Measurements from ENCODE around the gene SLC22A7. TPM values are rescaled to one million over a fixed set of nuclear protein-coding genes. Genes with fewer than 3 reads are reported as not detected.

Gene SLC22A7
- total and polyA plus RNA-seq, 2 of the 8 experiments (the other 6 are each of a cell fraction or from before 2014, with no cell fraction given): not detected

DNA sequence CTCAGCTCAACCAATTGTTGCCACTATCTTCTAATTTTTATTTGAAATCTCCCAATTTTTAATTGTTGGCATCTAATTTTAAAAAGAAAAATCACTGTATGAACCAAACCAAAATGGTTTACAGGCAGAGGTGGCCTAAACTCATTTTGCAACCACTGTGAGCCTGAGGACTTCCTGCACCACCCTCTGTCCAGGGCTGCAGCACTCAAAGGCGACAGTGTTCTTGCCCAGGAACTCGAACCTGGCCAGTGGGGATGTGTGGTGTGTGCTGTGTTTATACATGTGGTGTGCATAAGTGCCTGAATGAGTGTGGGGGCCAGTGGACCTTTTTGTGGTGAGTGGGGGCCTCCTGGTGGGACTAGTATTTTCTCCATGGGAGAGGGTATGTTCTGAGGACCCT lies 24.4 kb upstream of the SLC22A7 start:
- Histone ChIP-seq H3K23ac (ENCODE audit: insufficient read length) (no peak overlapping the region), H3K79me2 (ENCODE audit: control insufficient read depth in 1 of 2, insufficient read depth in 2 of 2, low read length in 2 of 2) (no peaks in the 10 kb centered on the region), H2AK5ac (ENCODE audit: low read depth, low read length) (no peak overlapping the region), H3K56ac (replicated peaks; ENCODE audit: insufficient read length, low read depth, low read length) (no peak overlapping the region), H3K4me1 (replicated peaks in 1 of 4; ENCODE audit: control insufficient read depth in 3 of 4, insufficient read depth in 4 of 4, low read length in 3 of 4) (peaks cover 7 to 43% (median 29%) of the 10 kb centered on the region in 4 experiments), H3K9me3 (ENCODE audit: insufficient read depth in 2 of 2, low read depth in 1 of 2, low read length in 1 of 2) (no peaks in the 10 kb centered on the region), H3K23me2 (ENCODE audit: low read depth, low read length) (peaks cover 15% of the 10 kb centered on the region), H3K36me3 (ENCODE audit: control insufficient read depth in 2 of 4, insufficient read depth in 4 of 4, low read length in 3 of 4) (no peaks in the 10 kb centered on the region), H4K20me1 (replicated peaks in 1 of 2; ENCODE audit: control insufficient read depth in 1 of 2, insufficient read depth in 2 of 2, low read length in 2 of 2) (no peaks in the 10 kb centered on the region), H3K79me1 (ENCODE audit: low read depth, low read length) (no peaks in the 10 kb centered on the region), H3K4me2 (ENCODE audit: insufficient read depth in 1 of 2, low read depth in 2 of 2, low read length in 2 of 2) (no peak overlapping the region; a peak in 1 of 4 replicates), H2BK15ac (ENCODE audit: low read length) (no peak overlapping the region), H3K14ac (ENCODE audit: insufficient read length) (no peak overlapping the region), H3K27ac (ENCODE audit: low read depth, low read length) (no peak overlapping the region), H4K8ac (ENCODE audit: extremely low read depth, insufficient read depth, low read length) (no peak overlapping the region), H2BK5ac (ENCODE audit: low read depth, low read length) (no peak overlapping the region), H2BK120ac (replicated peaks; ENCODE audit: low read depth, low read length) (no peak overlapping the region), H4K91ac (replicated peaks; ENCODE audit: insufficient read length, low read length) (no peak overlapping the region), H3K9ac (replicated peaks in 1 of 4; ENCODE audit: extremely low read depth in 1 of 4, low read depth in 3 of 4, low read length in 3 of 4) (no peak overlapping the region), H4K5ac (ENCODE audit: insufficient read length, low read depth, low read length) (no peak overlapping the region), H2AFZ (ENCODE audit: low read length) (no peak overlapping the region), H2BK20ac (ENCODE audit: low read length) (no peak overlapping the region), H3K4ac (replicated peaks; ENCODE audit: insufficient read length, low read depth, low read length) (no peak overlapping the region), H3K18ac (ENCODE audit: extremely low read depth, low read length) (no peak overlapping the region), H2BK12ac (ENCODE audit: low read depth, low read length) (no peak overlapping the region; the same call in 1 of the 2 replicates), H3K27me3 (replicated peaks in 1 of 4; ENCODE audit: control insufficient read depth in 3 of 4, extremely low read depth in 1 of 4, insufficient read depth in 3 of 4, low read length in 3 of 4) (peaks cover 12 to 62% (median 50%) of the 10 kb centered on the region in 4 experiments), H3K4me3 (ENCODE audit: extremely low read depth in 1 of 4, insufficient read depth in 2 of 4, low read depth in 3 of 4, low read length in 4 of 4) (no peak overlapping the region)
- ChIA-PET POLR2A (ENCODE audit: partially characterized antibody) (no interaction called here), CTCF (ENCODE audit: partially characterized antibody) (interaction anchor here (1.3 to 2.3 kb wide), 3 partner anchors 10 to 500 kb away, joined by 3 to 8 read pairs (median 5); partner anchors contain the start of gene DNPH1)
- DNase-seq (ENCODE audit: low read depth in 1 of 2, low spot score in 2 of 2) (no peak), FAIRE-seq (no peak)
- WGBS, 2 experiments (ENCODE audit: extremely low coverage in 1 of 2, insufficient coverage in 1 of 2, insufficient read length in 1 of 2, insufficient replicate concordance in 2 of 2, low coverage in 1 of 2, low lambda C conversion rate in 2 of 2, missing lambda C conversion rate in 1 of 2): 92% methylated on average over 2 of the region's 2 CpGs; no CpG with 5 or more reads in 1 of the 2 experiments
- TF ChIP-seq TCF12 (IDR thresholded peaks at IDR 0.05; ENCODE audit: low read depth, low read length) (no peak), ZNF274 (IDR thresholded peaks at IDR 0.05; ENCODE audit: borderline replicate concordance, extremely low read depth, low read length) (no peak), SRF (IDR thresholded peaks at IDR 0.05; ENCODE audit: low read depth, low read length) (no peak), JUN (IDR thresholded peaks at IDR 0.05; ENCODE audit: low read depth, low read length) (no peak), BCL11A (IDR thresholded peaks at IDR 0.05; ENCODE audit: low read depth in 2 of 2, low read length in 2 of 2) (no peak), POLR2AphosphoS5 (IDR thresholded peaks at IDR 0.05; ENCODE audit: low read depth, low read length) (no peak), MAX (IDR thresholded peaks at IDR 0.05) (no peak), BACH1 (IDR thresholded peaks at IDR 0.05; ENCODE audit: low read length) (no peak), SIN3A (conservative IDR thresholded peaks at IDR 0.05 in 1 of 2, IDR thresholded peaks at IDR 0.05 in 1 of 2; ENCODE audit: low read depth in 1 of 2, low read length in 2 of 2) (no peak), CEBPB (IDR thresholded peaks at IDR 0.05; ENCODE audit: low read depth, low read length) (no peak), CTCF (IDR thresholded peaks at IDR 0.05; ENCODE audit: control extremely low read depth in 1 of 3, insufficient read depth in 1 of 3, low read depth in 1 of 3, low read length in 3 of 3) (no peak), SIRT6 (IDR thresholded peaks at IDR 0.05; ENCODE audit: low read length) (no peak)
